Liver (tissue), 9 donors: Measurements from ENCODE around the gene F12. TPM values are rescaled to one million over a fixed set of nuclear protein-coding genes. Genes with fewer than 3 reads are reported as not detected.

Experiments
- DNase-seq: peaks from one replicate; pipeline ENCODE4 v3.0.0-alpha.2; 2017; ENCODE audit warnings: low spot score
- H3K27ac ChIP-seq, 2 donors: one replicate each; pipeline ENCODE4 v1.7.0; 2013; ENCODE audit warnings: inconsistent platforms in 2 of 2, low read length in 2 of 2, control low read depth in 1 of 2, low read depth in 1 of 2, mild to moderate bottlenecking in 1 of 2
- H3K27me3 ChIP-seq, 4 donors: one replicate each; pipeline versions ENCODE4 v1.6.1 to v1.7.0; 2013; ENCODE audit warnings: low read length in 3 of 4, inconsistent platforms in 1 of 4, mild to moderate bottlenecking in 1 of 4, moderate library complexity in 1 of 4; ENCODE audit not compliant: control insufficient read depth in 4 of 4, insufficient read depth in 4 of 4
- H3K36me3 ChIP-seq, 4 donors: one replicate each; pipeline versions ENCODE4 v1.6.1 to v1.7.0; 2013; ENCODE audit warnings: low read length in 3 of 4, mild to moderate bottlenecking in 3 of 4, low read depth in 1 of 4, moderate library complexity in 1 of 4; ENCODE audit not compliant: control insufficient read depth in 4 of 4, insufficient read depth in 3 of 4
- H3K4me1 ChIP-seq, 4 donors: one replicate each; pipeline versions ENCODE4 v1.6.1 to v1.7.0; 2013; ENCODE audit warnings: low read length in 3 of 4, mild to moderate bottlenecking in 3 of 4, moderate library complexity in 1 of 4; ENCODE audit not compliant: control insufficient read depth in 4 of 4, insufficient read depth in 4 of 4
- H3K4me3 ChIP-seq, 3 donors: one replicate each; pipeline versions ENCODE4 v1.6.1 to v1.7.0; 2013; ENCODE audit warnings: low read length in 3 of 3, control low read depth in 1 of 3, low read depth in 1 of 3, mild to moderate bottlenecking in 1 of 3
- H3K9ac ChIP-seq, 2 donors: one replicate each; pipeline ENCODE4 v1.7.0; 2013; ENCODE audit warnings: low read length in 2 of 2, mild to moderate bottlenecking in 2 of 2, moderate library complexity in 2 of 2, control low read depth in 1 of 2, low read depth in 1 of 2
- H3K9me3 ChIP-seq, 4 donors: one replicate each; pipeline versions ENCODE4 v1.6.1 to v1.7.0; 2013; ENCODE audit warnings: low read length in 3 of 4; ENCODE audit not compliant: control insufficient read depth in 4 of 4
- EGR1 ChIP-seq, 2 donors: IDR thresholded peaks; 2 replicates each; pipeline ENCODE4 v1.6.1; 2016 to 2018; ENCODE audit warnings: antibody characterized with exemption in 2 of 2, low read depth in 2 of 2
- FOXA1 ChIP-seq: IDR thresholded peaks from 2 replicates; pipeline ENCODE4 v1.6.1; 2016; ENCODE audit warnings: antibody characterized with exemption
- FOXA2 ChIP-seq: IDR thresholded peaks from 2 replicates; pipeline ENCODE4 v1.6.1; 2016; ENCODE audit warnings: antibody characterized with exemption
- GABPA ChIP-seq, 2 donors: IDR thresholded peaks in 1 of 2; conservative IDR thresholded peaks in 1 of 2; 2 replicates each; pipeline ENCODE4 v1.6.1; 2016; ENCODE audit warnings: antibody characterized with exemption in 2 of 2, mild to moderate bottlenecking in 1 of 2, moderate library complexity in 1 of 2
- HNF4A ChIP-seq, 2 donors: conservative IDR thresholded peaks; 2 replicates each; pipeline ENCODE4 v1.6.1; 2016; ENCODE audit warnings: antibody characterized with exemption in 2 of 2, mild to moderate bottlenecking in 2 of 2
- HNF4G ChIP-seq: IDR thresholded peaks from 2 replicates; pipeline ENCODE4 v1.6.1; 2016; ENCODE audit warnings: antibody characterized with exemption
- JUND ChIP-seq, 2 donors: IDR thresholded peaks; 2 replicates each; pipeline ENCODE4 v1.6.1; 2016; ENCODE audit warnings: antibody characterized with exemption in 2 of 2
- NR2F2 ChIP-seq: IDR thresholded peaks from 2 replicates; pipeline ENCODE4 v1.6.1; 2016; ENCODE audit warnings: antibody characterized with exemption
- RAD21 ChIP-seq, 2 donors: IDR thresholded peaks; 2 replicates each; pipeline ENCODE4 v1.6.1; 2016; ENCODE audit warnings: antibody characterized with exemption in 2 of 2, mild to moderate bottlenecking in 2 of 2
- RXRA ChIP-seq, 2 donors: IDR thresholded peaks; 2 replicates each; pipeline ENCODE4 v1.6.1; 2017 to 2018; ENCODE audit warnings: antibody characterized with exemption in 2 of 2, mild to moderate bottlenecking in 1 of 2
- SP1 ChIP-seq: IDR thresholded peaks from 2 replicates; pipeline ENCODE4 v1.6.1; 2018; ENCODE audit warnings: antibody characterized with exemption, mild to moderate bottlenecking
- TAF1 ChIP-seq: conservative IDR thresholded peaks from 2 replicates; pipeline ENCODE4 v1.6.1; 2016; ENCODE audit warnings: antibody characterized with exemption, mild to moderate bottlenecking
- YY1 ChIP-seq: IDR thresholded peaks from 2 replicates; pipeline ENCODE4 v1.6.1; 2016; ENCODE audit warnings: antibody characterized with exemption, mild to moderate bottlenecking
- WGBS: extraction: QIAGEN DNeasy Blood & Tissue Kit; methylation state at CpG from one replicate; pipeline ENCODE4 v1.1.7; 2013; 5-methylcytosine and 5-hydroxymethylcytosine counted together
- polyA plus RNA-seq, 2 donors: library from polyadenylated mRNA; stranded (reverse) in 1 of 2; unstranded in 1 of 2; fragments of 200-250 nt in 1 of 2; fragments of >200 nt in 1 of 2; fragmentation: Nextera tagmentation in 1 of 2; extraction: Ambion mirVana in 1 of 2; gene quantifications; one replicate each; pipeline versions ENCODE4 v1.2.1 to v1.2.3, GENCODE V29; 2013 to 2015
- total RNA-seq, 2 donors: library from RNA; depleted of rRNA; stranded (reverse); fragments of >200 nt; gene quantifications; one replicate each; pipeline ENCODE4 v1.2.3, GENCODE V29; 2014
- TF ChIP-seq, protein P1 (sequence below): IDR thresholded peaks from 2 replicates; pipeline ENCODE4 v1.6.1; 2016; ENCODE audit warnings: antibody characterized with exemption
- TF ChIP-seq, protein P2 (sequence below): fragments of 150-350 bp; IDR thresholded peaks from 2 replicates; pipeline ENCODE4 v1.5.1; 2017; ENCODE audit warnings: improper control_type of control experiment, low read depth, low read length; ENCODE audit not compliant: missing input control
- TF ChIP-seq, protein P3 (sequence below): IDR thresholded peaks from 2 replicates; pipeline ENCODE4 v1.6.1; 2016; ENCODE audit warnings: antibody characterized with exemption, mild to moderate bottlenecking
- TF ChIP-seq, protein P4 (sequence below): IDR thresholded peaks from 2 replicates; pipeline ENCODE4 v1.6.1; 2016; ENCODE audit warnings: antibody characterized with exemption
- donor health status: healthy.
- donor health status: healthy.
- donor health status: healthy.
- donor health status: healthy.
- donor health status: healthy.

F12 gene
- total and polyA plus RNA-seq, 4 donors, result 27.7 to 328 (median 275) TPM

DNA sequence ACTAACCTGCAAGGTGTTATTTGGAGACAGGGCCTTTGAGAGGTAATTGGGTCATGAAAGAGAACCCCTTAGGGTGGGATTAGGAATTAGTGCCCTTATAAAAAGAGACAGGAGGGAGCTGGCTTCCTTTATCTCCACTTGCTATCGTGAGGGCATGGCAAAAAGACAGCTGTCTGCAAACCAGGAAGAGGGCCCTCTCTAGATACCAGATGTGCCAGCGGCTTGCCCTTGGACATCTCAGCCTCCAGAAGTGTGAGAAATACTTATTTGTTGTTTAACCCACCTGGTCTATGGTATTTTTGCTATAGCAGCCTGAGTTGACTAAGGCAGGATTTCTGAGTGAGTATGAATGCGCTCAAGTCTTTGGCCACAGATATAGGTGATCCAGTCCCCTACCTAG lies 52.6 kb downstream of the F12 start:
- H3K4me1 ChIP-seq, result peaks cover 22 to 75% (median 59%) of the 10 kb centered on the region in 4 donors
- peak overlapping the region; percentile 77 to 92 for H3K27ac ChIP-seq
- no peak overlapping the region for H3K4me3 ChIP-seq
- DNase-seq, result no peak
- TF ChIP-seq, protein P1, sequence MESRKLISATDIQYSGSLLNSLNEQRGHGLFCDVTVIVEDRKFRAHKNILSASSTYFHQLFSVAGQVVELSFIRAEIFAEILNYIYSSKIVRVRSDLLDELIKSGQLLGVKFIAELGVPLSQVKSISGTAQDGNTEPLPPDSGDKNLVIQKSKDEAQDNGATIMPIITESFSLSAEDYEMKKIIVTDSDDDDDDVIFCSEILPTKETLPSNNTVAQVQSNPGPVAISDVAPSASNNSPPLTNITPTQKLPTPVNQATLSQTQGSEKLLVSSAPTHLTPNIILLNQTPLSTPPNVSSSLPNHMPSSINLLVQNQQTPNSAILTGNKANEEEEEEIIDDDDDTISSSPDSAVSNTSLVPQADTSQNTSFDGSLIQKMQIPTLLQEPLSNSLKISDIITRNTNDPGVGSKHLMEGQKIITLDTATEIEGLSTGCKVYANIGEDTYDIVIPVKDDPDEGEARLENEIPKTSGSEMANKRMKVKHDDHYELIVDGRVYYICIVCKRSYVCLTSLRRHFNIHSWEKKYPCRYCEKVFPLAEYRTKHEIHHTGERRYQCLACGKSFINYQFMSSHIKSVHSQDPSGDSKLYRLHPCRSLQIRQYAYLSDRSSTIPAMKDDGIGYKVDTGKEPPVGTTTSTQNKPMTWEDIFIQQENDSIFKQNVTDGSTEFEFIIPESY, result no peak
- TF ChIP-seq FOXA2, result no peak
- TF ChIP-seq FOXA1, result no peak
- TF ChIP-seq, protein P2, sequence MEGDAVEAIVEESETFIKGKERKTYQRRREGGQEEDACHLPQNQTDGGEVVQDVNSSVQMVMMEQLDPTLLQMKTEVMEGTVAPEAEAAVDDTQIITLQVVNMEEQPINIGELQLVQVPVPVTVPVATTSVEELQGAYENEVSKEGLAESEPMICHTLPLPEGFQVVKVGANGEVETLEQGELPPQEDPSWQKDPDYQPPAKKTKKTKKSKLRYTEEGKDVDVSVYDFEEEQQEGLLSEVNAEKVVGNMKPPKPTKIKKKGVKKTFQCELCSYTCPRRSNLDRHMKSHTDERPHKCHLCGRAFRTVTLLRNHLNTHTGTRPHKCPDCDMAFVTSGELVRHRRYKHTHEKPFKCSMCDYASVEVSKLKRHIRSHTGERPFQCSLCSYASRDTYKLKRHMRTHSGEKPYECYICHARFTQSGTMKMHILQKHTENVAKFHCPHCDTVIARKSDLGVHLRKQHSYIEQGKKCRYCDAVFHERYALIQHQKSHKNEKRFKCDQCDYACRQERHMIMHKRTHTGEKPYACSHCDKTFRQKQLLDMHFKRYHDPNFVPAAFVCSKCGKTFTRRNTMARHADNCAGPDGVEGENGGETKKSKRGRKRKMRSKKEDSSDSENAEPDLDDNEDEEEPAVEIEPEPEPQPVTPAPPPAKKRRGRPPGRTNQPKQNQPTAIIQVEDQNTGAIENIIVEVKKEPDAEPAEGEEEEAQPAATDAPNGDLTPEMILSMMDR, result no peak
- TF ChIP-seq, protein P3, sequence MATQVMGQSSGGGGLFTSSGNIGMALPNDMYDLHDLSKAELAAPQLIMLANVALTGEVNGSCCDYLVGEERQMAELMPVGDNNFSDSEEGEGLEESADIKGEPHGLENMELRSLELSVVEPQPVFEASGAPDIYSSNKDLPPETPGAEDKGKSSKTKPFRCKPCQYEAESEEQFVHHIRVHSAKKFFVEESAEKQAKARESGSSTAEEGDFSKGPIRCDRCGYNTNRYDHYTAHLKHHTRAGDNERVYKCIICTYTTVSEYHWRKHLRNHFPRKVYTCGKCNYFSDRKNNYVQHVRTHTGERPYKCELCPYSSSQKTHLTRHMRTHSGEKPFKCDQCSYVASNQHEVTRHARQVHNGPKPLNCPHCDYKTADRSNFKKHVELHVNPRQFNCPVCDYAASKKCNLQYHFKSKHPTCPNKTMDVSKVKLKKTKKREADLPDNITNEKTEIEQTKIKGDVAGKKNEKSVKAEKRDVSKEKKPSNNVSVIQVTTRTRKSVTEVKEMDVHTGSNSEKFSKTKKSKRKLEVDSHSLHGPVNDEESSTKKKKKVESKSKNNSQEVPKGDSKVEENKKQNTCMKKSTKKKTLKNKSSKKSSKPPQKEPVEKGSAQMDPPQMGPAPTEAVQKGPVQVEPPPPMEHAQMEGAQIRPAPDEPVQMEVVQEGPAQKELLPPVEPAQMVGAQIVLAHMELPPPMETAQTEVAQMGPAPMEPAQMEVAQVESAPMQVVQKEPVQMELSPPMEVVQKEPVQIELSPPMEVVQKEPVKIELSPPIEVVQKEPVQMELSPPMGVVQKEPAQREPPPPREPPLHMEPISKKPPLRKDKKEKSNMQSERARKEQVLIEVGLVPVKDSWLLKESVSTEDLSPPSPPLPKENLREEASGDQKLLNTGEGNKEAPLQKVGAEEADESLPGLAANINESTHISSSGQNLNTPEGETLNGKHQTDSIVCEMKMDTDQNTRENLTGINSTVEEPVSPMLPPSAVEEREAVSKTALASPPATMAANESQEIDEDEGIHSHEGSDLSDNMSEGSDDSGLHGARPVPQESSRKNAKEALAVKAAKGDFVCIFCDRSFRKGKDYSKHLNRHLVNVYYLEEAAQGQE, result no peak
- TF ChIP-seq JUND (IDR thresholded peaks at IDR 0.05), result no peak
- no peak for TF ChIP-seq RXRA (IDR thresholded peaks at IDR 0.05)
- TF ChIP-seq EGR1 (IDR thresholded peaks at IDR 0.05; ENCODE audit: low read depth in 2 of 2), result no peak
- no peak for TF ChIP-seq HNF4A (conservative IDR thresholded peaks at IDR 0.05)
- no peak for TF ChIP-seq TAF1
- no peak for TF ChIP-seq SP1
- no peak for TF ChIP-seq YY1
- no peak for TF ChIP-seq GABPA (IDR thresholded peaks at IDR 0.05 in 1 of 2, conservative IDR thresholded peaks at IDR 0.05 in 1 of 2)
- no peak for TF ChIP-seq HNF4G
- no peaks in the 10 kb centered on the region for H3K9me3 ChIP-seq
- no peaks in the 10 kb centered on the region for H3K36me3 ChIP-seq
- WGBS, result 82% methylated on average over 3 of the region's 3 CpGs
- H3K9ac ChIP-seq, result no peak overlapping the region
- no peaks in the 10 kb centered on the region for H3K27me3 ChIP-seq

DNA sequence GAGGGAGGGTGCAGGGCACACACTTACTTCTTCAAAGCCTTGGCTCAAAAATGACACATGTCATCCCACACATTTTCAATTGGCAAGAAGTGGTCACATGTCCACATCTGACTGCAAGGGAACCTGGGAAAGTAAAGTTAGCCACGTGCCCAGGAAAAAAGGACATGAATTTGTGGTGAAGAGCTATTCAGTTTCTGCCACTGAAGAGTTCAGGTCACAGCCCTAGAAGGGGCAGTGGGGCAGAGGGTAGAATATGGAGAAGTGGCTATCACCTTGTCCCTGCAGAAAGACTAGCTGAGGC lies 53.5 kb downstream of the F12 start:
- Histone ChIP-seq H3K9ac (no peak overlapping the region), H3K27me3 (no peaks in the 10 kb centered on the region), H3K4me1 (peaks cover 22 to 70% (median 55%) of the 10 kb centered on the region in 4 donors), H3K4me3 (no peak overlapping the region), H3K27ac (peak overlapping the region in 1 of 2 donors; percentile 93), H3K36me3 (no peaks in the 10 kb centered on the region), H3K9me3 (no peaks in the 10 kb centered on the region)
- TF ChIP-seq JUND (IDR thresholded peaks at IDR 0.05) (no peak), EGR1 (IDR thresholded peaks at IDR 0.05; ENCODE audit: low read depth in 2 of 2) (no peak), FOXA2 (no peak), SP1 (no peak), TAF1 (no peak), RAD21 (IDR thresholded peaks at IDR 0.05) (no peak), NR2F2 (no peak), FOXA1 (no peak), HNF4G (no peak), GABPA (IDR thresholded peaks at IDR 0.05 in 1 of 2, conservative IDR thresholded peaks at IDR 0.05 in 1 of 2) (no peak), HNF4A (conservative IDR thresholded peaks at IDR 0.05) (no peak), YY1 (no peak)
- TF ChIP-seq, protein P1, result no peak
- TF ChIP-seq, protein P2, result no peak
- TF ChIP-seq, protein P4, sequence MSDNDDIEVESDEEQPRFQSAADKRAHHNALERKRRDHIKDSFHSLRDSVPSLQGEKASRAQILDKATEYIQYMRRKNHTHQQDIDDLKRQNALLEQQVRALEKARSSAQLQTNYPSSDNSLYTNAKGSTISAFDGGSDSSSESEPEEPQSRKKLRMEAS, result no peak
- WGBS, result 13% methylated on average over 1 of the region's 1 CpG
- no peak for DNase-seq
